HG02642 (cell line): ENCODE results near the gene GUCY1B1.
"Not testable (repeated sequence)": the region's sequence is repeated elsewhere in the genome, so short reads cannot be mapped to it uniquely, and the experiment has no call there.

Source experiments
- ATAC-seq: cut with Tn5 transposase; IDR thresholded peaks from one replicate; pipeline ENCODE4 v1.9.1; 2021; ENCODE audit warnings: mild to moderate bottlenecking; ENCODE audit not compliant: unreplicated experiment, poor library complexity

Gene GUCY1B1

DNA sequence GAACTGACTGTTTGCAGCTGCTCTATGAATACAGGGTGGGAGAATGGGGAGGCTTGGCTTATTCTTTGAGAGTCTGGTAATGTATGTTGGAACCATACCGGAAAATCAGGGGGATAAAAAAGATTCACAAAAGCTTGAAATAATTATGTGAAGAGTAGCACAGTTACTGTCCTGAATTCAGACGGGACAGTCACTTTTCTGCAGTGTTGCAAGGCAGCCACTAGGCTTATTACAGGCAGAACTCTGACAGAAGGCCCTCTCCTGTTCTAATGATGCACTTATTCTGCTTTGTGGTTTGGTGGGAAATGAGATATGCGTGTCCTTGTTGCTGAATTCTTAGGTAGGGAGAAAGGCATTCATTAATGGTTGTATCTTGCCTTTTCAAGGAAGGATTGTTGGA is 37.2 kb downstream of the GUCY1B1 start:
- peak; percentile 93 for ATAC-seq

- not testable (repeated sequence) for ATAC-seq
Observed at GRCh38 chr4:155797581-155797980, 38.8 kb downstream of the GUCY1B1 start.

DNA sequence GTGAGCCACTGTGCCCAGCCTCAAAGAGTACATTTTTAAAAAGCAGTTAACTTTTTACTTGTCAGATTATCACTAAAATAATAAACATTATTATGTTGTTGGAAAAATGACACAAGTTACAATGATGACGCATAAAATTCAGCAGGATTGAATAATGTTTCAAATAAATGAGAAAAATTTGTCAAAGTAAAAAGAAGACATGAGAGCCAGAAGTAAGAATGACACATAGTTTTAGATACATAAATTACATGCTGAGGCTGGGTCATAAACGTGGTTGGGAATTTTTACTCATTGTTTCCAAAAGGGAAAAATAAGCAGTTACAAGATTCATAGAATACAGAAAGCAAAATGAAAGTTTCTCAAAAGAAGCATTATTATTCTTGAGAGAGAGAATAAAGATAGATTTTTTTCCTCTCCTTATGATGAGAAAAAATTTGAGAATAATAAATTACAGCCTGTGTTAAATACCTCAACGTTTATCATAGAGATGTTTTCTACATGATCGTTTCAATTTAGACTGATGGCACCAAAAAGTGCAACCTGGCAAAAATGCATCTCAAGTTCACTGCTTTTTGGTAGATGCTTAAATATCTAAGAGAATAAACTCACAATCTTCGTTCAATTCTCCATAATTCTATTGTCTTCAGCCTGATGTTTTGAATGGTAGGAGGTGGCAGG is 40.4 kb downstream of the GUCY1B1 start:
- ATAC-seq: no peak

DNA sequence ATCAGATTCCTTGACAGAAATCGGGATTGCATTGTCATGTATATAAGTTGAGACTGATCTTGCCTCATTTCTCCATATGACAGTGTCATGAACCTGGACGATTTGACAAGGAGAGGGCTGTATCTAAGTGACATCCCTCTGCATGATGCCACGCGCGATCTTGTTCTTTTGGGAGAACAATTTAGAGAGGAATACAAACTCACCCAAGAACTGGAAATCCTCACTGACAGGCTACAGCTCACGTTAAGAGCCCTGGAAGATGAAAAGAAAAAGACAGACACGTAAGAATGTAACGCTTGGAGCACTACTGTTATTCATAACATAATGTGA is 40.9 kb downstream of the GUCY1B1 start:
- no peak for ATAC-seq

- no peak for ATAC-seq
Observed at GRCh38 chr4:155800685-155801343, 42.0 kb downstream of the GUCY1B1 start.

DNA sequence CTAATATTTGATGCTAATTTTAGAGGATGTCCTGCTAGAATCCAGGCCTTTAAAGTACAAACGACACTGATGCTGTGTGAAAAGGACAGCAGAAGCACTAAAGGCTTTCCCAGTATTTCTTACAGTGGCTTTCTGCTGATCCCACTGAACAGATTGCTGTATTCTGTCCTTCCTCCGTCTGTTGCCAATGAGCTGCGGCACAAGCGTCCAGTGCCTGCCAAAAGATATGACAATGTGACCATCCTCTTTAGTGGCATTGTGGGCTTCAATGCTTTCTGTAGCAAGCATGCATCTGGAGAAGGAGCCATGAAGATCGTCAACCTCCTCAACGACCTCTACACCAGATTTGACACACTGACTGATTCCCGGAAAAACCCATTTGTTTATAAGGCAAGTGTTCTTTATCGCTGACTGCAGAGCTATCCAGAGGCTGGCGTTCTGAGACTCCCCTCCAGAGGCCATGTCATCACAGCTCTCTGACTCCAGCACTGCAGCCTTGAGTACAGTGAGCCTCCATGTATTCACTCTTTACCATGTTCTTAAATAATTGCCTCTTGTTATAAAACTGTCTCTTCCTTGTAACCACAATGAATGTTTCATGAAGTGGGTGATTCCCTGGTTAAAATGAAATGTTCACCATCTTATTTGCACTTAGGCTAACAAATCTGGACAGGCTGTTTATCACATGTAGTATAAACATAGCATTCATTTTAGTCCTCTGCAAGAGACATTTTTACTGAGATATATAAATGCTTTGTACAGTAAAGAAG is 43.6 kb downstream of the GUCY1B1 start:
- no peak for ATAC-seq

DNA sequence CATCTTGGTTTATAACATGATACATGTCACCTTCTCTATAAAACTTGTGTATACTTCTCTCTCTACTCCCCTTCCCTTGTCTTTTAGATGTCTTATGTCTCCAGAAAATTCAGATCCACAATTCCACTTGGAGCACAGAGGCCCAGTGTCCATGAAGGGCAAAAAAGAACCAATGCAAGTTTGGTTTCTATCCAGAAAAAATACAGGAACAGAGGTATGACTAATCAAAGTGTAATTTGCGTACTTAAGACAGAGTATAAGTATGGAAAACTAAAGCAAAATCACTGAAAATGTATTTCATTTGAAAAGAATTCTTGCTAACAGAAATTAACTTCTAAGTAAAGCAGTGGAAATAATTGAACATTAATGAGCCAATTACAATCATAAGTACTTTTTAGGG is 46.2 kb downstream of the GUCY1B1 start:
- no peak for ATAC-seq

GRCh38 chr4:155807021-155807420 is 48.2 kb downstream of the GUCY1B1 start:
- no peak for ATAC-seq

DNA sequence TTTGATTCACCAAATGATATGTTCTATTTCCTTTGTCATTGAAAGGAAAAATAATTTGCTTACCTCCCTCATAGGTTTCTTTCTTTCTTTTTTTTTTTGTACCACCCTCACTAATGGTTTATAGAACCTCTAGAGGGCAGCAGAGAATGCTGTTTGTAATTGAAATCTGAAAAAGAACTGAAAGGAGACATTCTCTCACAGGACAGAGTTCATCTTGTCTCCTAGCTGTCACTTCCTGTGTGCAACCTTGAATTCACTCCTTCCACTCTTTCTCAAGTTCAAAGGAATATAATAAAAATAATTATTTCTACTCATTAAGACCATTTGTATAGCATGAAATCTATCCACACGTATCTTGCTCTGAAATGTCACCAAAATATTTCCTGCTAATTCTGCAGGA is 51.0 kb downstream of the GUCY1B1 start:
- peak; percentile 99 for ATAC-seq

- ATAC-seq: no peak
Observed at GRCh38 chr4:155811083-155811482, 52.3 kb downstream of the GUCY1B1 start.

- ATAC-seq: no peak
Observed at GRCh38 chr4:155818639-155819038, 59.8 kb downstream of the GUCY1B1 start.

GRCh38 chr4:155819066-155819465 is 60.2 kb downstream of the GUCY1B1 start:
- no peak for ATAC-seq

GRCh38 chr4:155820887-155821518 is 62.2 kb downstream of the GUCY1B1 start:
- ATAC-seq: no peak

DNA sequence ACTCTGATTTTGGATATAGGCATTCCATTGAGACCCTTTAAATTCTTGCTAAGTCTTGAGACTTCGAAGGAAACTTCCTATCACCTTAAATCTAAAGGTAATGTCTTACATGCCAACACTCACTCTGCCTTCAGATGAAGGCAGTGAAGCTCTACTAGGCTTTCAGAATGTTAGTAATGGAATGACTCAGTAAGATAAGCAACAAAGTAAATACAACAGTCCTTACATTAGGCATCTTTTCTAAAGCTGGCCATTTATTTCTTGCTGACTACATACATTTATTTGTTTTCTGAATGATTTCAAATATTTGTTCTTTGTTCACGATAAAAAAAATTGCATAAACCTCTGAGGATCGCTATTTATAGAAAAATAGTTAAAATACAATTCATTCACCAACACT is 63.8 kb downstream of the GUCY1B1 start:
- no peak for ATAC-seq

DNA sequence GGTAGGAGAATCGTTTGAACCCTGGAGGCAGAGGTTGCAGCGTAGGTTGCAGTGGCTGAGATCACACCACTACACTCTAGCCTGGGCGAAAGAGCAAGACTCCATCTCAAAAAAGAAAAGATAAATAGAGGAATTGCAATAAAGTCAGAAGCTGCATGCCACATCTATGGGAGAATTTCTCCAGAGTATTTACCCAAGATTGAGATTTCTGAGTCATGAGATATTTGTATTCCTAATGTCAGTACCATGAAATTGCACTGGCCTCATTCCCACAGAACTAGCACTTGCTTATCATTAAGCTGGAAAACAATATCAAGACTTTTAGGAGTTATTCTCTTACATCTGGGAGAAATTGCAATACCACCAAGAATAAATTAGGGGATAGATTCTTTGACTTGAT is 69.8 kb downstream of the GUCY1B1 start:
- ATAC-seq: no peak

DNA sequence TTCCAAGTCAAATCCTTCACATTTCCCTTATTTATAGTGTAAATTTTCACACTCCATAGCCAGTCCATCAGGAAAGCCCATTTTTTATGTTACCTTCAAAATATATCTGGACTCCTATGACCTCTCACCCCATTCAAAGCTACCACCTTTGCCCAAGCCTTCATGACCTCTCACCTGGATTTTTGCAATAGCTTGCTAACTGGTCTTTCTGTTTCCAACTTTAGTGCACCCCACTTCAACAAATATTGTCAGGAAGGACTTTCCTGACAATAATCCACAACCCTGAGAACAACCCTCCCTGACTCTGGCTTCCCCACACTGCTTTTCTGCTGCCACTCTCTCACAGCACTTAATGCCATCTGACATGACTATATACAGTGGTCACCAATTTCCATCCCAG is 73.8 kb downstream of the GUCY1B1 start:
- ATAC-seq: no peak

DNA sequence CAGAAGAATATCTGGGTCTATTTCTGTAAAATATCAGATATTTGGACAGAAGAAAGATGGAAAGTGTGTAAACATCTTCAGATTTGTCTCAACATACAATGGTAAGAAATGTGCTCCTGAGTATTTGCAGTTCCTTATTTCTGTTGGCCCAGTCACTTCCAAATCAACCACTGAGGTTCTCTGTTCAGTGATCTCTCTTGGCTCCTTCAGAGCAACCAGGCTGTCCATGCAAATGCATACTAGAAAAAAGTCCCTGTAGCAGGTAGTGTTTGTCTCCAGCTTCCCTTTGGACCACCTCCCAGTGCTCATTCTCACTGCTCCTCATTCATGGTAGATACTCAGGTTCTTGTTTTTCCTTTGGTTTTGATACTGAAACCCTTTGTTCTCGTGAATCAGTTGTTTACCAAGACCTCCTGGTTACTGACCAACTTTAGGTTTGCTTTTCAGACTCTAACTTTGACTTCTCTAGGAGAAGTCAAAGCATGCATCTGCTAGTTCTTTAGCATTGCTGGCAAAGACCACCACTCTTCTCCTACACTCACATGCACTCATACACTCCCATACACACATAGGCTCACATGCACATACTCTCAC is 78.5 kb downstream of the GUCY1B1 start:
- peak; percentile 64 for ATAC-seq

- no peak for ATAC-seq
Observed at GRCh38 chr4:155842080-155842479, 83.3 kb downstream of the GUCY1B1 start.

DNA sequence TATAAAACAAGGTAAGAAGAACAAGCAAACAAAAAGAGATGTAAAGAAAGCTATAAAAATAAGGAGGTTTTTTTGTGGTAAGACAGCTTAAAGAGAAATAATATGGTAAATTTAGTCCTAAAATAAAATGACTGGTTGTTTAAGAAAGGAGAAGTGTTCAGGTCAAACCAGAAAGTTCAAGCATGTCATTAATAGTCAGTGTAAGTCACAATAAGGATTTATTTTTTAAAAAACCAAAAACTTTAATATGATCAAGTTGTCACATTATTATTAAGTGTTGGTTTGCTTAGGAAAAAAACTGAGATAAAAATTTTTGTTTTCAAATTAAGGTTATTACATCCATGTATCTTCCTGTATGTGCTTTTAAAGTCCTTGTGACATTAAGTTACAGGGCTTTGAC is 88.1 kb downstream of the GUCY1B1 start:
- no peak for ATAC-seq

DNA sequence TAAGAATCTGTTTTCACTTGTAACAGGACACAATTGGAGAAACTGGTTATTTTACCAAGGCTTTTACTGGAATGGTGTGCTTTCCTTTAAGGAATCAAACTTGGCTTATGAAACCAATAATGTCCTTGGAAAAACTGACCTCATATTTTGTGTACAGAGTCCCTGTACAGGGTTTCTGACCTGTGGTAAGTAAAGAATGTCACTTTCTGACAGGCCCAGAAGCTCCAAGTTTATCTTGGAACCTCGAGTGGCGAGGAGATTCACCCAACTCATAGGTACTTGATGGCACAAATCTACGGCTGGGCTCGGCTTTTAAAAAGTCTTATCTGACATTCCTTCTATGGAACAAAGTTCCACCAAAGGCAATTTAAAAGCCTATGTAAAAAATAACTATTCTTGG is 90.2 kb downstream of the GUCY1B1 start:
- ATAC-seq: no peak

- ATAC-seq: no peak
Observed at GRCh38 chr4:155853189-155853588, 94.4 kb downstream of the GUCY1B1 start.
